IPS-15b (cell line): Measurements from ENCODE around the gene PTPRK.
"Not testable (repeated sequence)": the region's sequence is repeated elsewhere in the genome, so short reads cannot be mapped to it uniquely, and the experiment has no call there.

Source experiments
- H3K27me3 ChIP-seq: one replicate; pipeline ENCODE4 v1.6.1; 2013; ENCODE audit warnings: low read length; ENCODE audit not compliant: control insufficient read depth, insufficient read depth
- H3K36me3 ChIP-seq: one replicate; pipeline ENCODE4 v1.6.1; 2013; ENCODE audit warnings: low read length; ENCODE audit not compliant: control insufficient read depth, insufficient read depth
- H3K4me1 ChIP-seq: one replicate; pipeline ENCODE4 v1.6.1; 2013; ENCODE audit warnings: mild to moderate bottlenecking, low read length; ENCODE audit not compliant: control insufficient read depth, insufficient read depth
- H3K4me3 ChIP-seq: one replicate; pipeline ENCODE4 v1.5.1; 2013; ENCODE audit warnings: low read depth, low read length
- H3K9ac ChIP-seq: one replicate; pipeline ENCODE4 v1.6.1; 2013; ENCODE audit warnings: low read depth, mild to moderate bottlenecking, low read length
- H3K9me3 ChIP-seq: one replicate; pipeline ENCODE4 v1.6.1; 2013; ENCODE audit warnings: mild to moderate bottlenecking, low read length; ENCODE audit not compliant: control insufficient read depth, insufficient read depth

PTPRK gene

GRCh38 chr6:128455959-128456358, 64.4 kb downstream of the PTPRK start:
- Histone ChIP-seq H3K27me3 (no peaks in the 10 kb centered on the region), H3K4me3 (no peak overlapping the region), H3K9me3 (no peaks in the 10 kb centered on the region), H3K9ac (no peak overlapping the region), H3K4me1 (no peaks in the 10 kb centered on the region), H3K36me3 (no peaks in the 10 kb centered on the region)

- no peak overlapping the region for H3K4me3 ChIP-seq
- no peaks in the 10 kb centered on the region for H3K36me3 ChIP-seq
- no peaks in the 10 kb centered on the region for H3K9me3 ChIP-seq
- no peak overlapping the region for H3K9ac ChIP-seq
- H3K4me1 ChIP-seq, result no peaks in the 10 kb centered on the region
- H3K27me3 ChIP-seq, result no peaks in the 10 kb centered on the region
Observed at GRCh38 chr6:128452713-128453112, 67.7 kb downstream of the PTPRK start.

- H3K4me3 ChIP-seq, result no peak overlapping the region
- H3K9ac ChIP-seq, result no peak overlapping the region
- H3K9me3 ChIP-seq, result no peaks in the 10 kb centered on the region
- H3K27me3 ChIP-seq, result no peaks in the 10 kb centered on the region
- peaks cover 4% of the 10 kb centered on the region for H3K4me1 ChIP-seq
- no peaks in the 10 kb centered on the region for H3K36me3 ChIP-seq
Observed at GRCh38 chr6:128446497-128446896, 73.9 kb downstream of the PTPRK start.

- Histone ChIP-seq H3K9ac (no peak overlapping the region), H3K9me3 (no peaks in the 10 kb centered on the region), H3K27me3 (no peaks in the 10 kb centered on the region), H3K4me3 (no peak overlapping the region), H3K4me1 (peaks cover 23% of the 10 kb centered on the region), H3K36me3 (no peaks in the 10 kb centered on the region)
Observed at GRCh38 chr6:128443553-128443952, 76.8 kb downstream of the PTPRK start.

- no peaks in the 10 kb centered on the region for H3K27me3 ChIP-seq
- H3K4me3 ChIP-seq, result no peak overlapping the region
- no peaks in the 10 kb centered on the region for H3K36me3 ChIP-seq
- H3K9me3 ChIP-seq, result no peaks in the 10 kb centered on the region
- H3K9ac ChIP-seq, result no peak overlapping the region
- peaks cover 21% of the 10 kb centered on the region for H3K4me1 ChIP-seq
Observed at GRCh38 chr6:128439627-128440026, 80.8 kb downstream of the PTPRK start.

GRCh38 chr6:128438393-128438792, 82.0 kb downstream of the PTPRK start:
- Histone ChIP-seq H3K9me3 (no peaks in the 10 kb centered on the region), H3K27me3 (no peaks in the 10 kb centered on the region), H3K9ac (no peak overlapping the region), H3K36me3 (no peaks in the 10 kb centered on the region), H3K4me1 (peaks cover 21% of the 10 kb centered on the region), H3K4me3 (no peak overlapping the region)

- Histone ChIP-seq H3K27me3 (no peaks in the 10 kb centered on the region), H3K4me3 (no peak overlapping the region), H3K36me3 (no peaks in the 10 kb centered on the region), H3K9me3 (no peaks in the 10 kb centered on the region), H3K4me1 (peaks cover 21% of the 10 kb centered on the region), H3K9ac (no peak overlapping the region)
Observed at GRCh38 chr6:128437685-128438084, 82.7 kb downstream of the PTPRK start.

- H3K27me3 ChIP-seq, H3K4me3 ChIP-seq, H3K9me3 ChIP-seq, H3K9ac ChIP-seq, H3K36me3 ChIP-seq: not testable (repeated sequence)
- peaks cover 16% of the 10 kb centered on the region for H3K4me1 ChIP-seq
Observed at GRCh38 chr6:128434752-128435151, 85.6 kb downstream of the PTPRK start.

- H3K4me1 ChIP-seq, result peaks cover 6% of the 10 kb centered on the region
- no peaks in the 10 kb centered on the region for H3K36me3 ChIP-seq
- H3K4me3 ChIP-seq, result no peak overlapping the region
- H3K9me3 ChIP-seq, result no peaks in the 10 kb centered on the region
- H3K27me3 ChIP-seq, result no peaks in the 10 kb centered on the region
- H3K9ac ChIP-seq, result no peak overlapping the region
Observed at GRCh38 chr6:128432394-128432793, 88.0 kb downstream of the PTPRK start.

GRCh38 chr6:128427139-128427538, 93.3 kb downstream of the PTPRK start:
- Histone ChIP-seq H3K9me3 (no peaks in the 10 kb centered on the region), H3K4me1 (peaks cover 8% of the 10 kb centered on the region), H3K27me3 (no peaks in the 10 kb centered on the region), H3K4me3 (no peak overlapping the region), H3K9ac (no peak overlapping the region), H3K36me3 (no peaks in the 10 kb centered on the region)

- Histone ChIP-seq H3K36me3 (no peaks in the 10 kb centered on the region), H3K27me3 (no peaks in the 10 kb centered on the region), H3K9ac (no peak overlapping the region), H3K4me1 (peaks cover 3% of the 10 kb centered on the region), H3K4me3 (no peak overlapping the region), H3K9me3 (no peaks in the 10 kb centered on the region)
Observed at GRCh38 chr6:128425856-128426255, 94.5 kb downstream of the PTPRK start.

GRCh38 chr6:128422871-128423270, 97.5 kb downstream of the PTPRK start:
- Histone ChIP-seq H3K4me1 (peaks cover 3% of the 10 kb centered on the region), H3K36me3 (no peaks in the 10 kb centered on the region), H3K27me3 (no peaks in the 10 kb centered on the region), H3K9ac (no peak overlapping the region), H3K4me3 (no peak overlapping the region), H3K9me3 (no peaks in the 10 kb centered on the region)

GRCh38 chr6:128422200-128422599, 98.2 kb downstream of the PTPRK start:
- Histone ChIP-seq H3K4me1 (peaks cover 3% of the 10 kb centered on the region), H3K4me3 (no peak overlapping the region), H3K36me3 (no peaks in the 10 kb centered on the region), H3K9me3 (no peaks in the 10 kb centered on the region), H3K27me3 (no peaks in the 10 kb centered on the region), H3K9ac (no peak overlapping the region)
